Heart left ventricle (tissue), 16 donors: ENCODE data around the gene SPP1. TPM values are rescaled to one million over a fixed set of nuclear protein-coding genes. Genes with fewer than 3 reads are reported as not detected.
"Not testable (repeated sequence)": the region's sequence is repeated elsewhere in the genome, so short reads cannot be mapped to it uniquely, and the experiment has no call there.

ENCODE experiments used
- ATAC-seq, 4 donors: fragments of 200-7000 bp; cut with Tn5 transposase; one replicate each; pipeline ENCODE4 v1.9.1; 2020 to 2022; ENCODE audit warnings: moderate library complexity in 4 of 4, mild to moderate bottlenecking in 3 of 4, moderate number of reproducible peaks in 1 of 4
- DNase-seq, 5 donors: peaks; one replicate each; pipeline ENCODE4 v3.0.0-alpha.2; 2020
- H3K27ac ChIP-seq, 12 donors: fragments of 200-600 bp; sonication (generic) in 4 of 12; one replicate each; pipeline versions ENCODE4 v1.5.0 to v1.8.0; 2016 to 2022; ENCODE audit warnings: mild to moderate bottlenecking in 2 of 12
- H3K27me3 ChIP-seq, 9 donors: fragments of 200-600 bp; sonication (generic) in 2 of 9; one replicate each; pipeline versions ENCODE4 v1.5.1 to v1.8.0; 2016 to 2022; ENCODE audit warnings: mild to moderate bottlenecking in 3 of 9
- H3K36me3 ChIP-seq, 9 donors: fragments of 200-600 bp; sonication (generic) in 2 of 9; one replicate each; pipeline versions ENCODE4 v1.5.0 to v1.8.0; 2018 to 2022; ENCODE audit warnings: mild to moderate bottlenecking in 2 of 9
- H3K4me1 ChIP-seq, 12 donors: fragments of 200-600 bp; sonication (generic) in 4 of 12; one replicate each; pipeline versions ENCODE4 v1.5.0 to v1.8.0; 2016 to 2022; ENCODE audit warnings: mild to moderate bottlenecking in 3 of 12
- H3K4me3 ChIP-seq, 12 donors: fragments of 200-600 bp; sonication (generic) in 4 of 12; one replicate each; pipeline versions ENCODE4 v1.5.0 to v1.8.0; 2017 to 2022; ENCODE audit warnings: mild to moderate bottlenecking in 9 of 12, moderate library complexity in 4 of 12
- H3K9me3 ChIP-seq, 12 donors: fragments of 200-600 bp; sonication (generic) in 4 of 12; one replicate each; pipeline versions ENCODE4 v1.5.0 to v1.8.0; 2016 to 2022; ENCODE audit warnings: mild to moderate bottlenecking in 1 of 12
- CTCF ChIP-seq, 12 donors: fragments of 200-600 bp; sonication (generic) in 4 of 12; IDR thresholded peaks; one replicate each; pipeline versions ENCODE4 v1.5.0 to v1.8.0; 2018 to 2022; ENCODE audit warnings: antibody characterized with exemption in 12 of 12, mild to moderate bottlenecking in 5 of 12
- POLR2A ChIP-seq, 2 donors: fragments of 450-650 bp; IDR thresholded peaks; one replicate each; pipeline ENCODE4 v1.6.1; 2017; ENCODE audit warnings: antibody characterized with exemption in 2 of 2, mild to moderate bottlenecking in 2 of 2, moderate library complexity in 2 of 2
- WGBS, 4 donors: extraction: QIAGEN DNeasy Blood & Tissue Kit in 2 of 4; methylation state at CpG; one replicate each; pipeline versions ENCODE4 v1.1.5 to v1.1.7; 2013 to 2018; 5-methylcytosine and 5-hydroxymethylcytosine counted together
- intact Hi-C, 10 donors: fragments of 100-400 bp; cut with DNase I; formaldehyde crosslinking; loops; one replicate each; pipeline versions ENCODE4 v1.11.1 to v1.14.2; 2022
- polyA plus RNA-seq, 2 donors: library from polyadenylated mRNA; stranded (reverse); fragments of 200-250 nt; gene quantifications; one replicate each; pipeline ENCODE4 v1.2.3, GENCODE V29; 2013
- total RNA-seq, 9 donors: library from RNA; depleted of rRNA in 2 of 9; stranded (reverse); fragments of >200 nt in 2 of 9; fragmentation: NEBNext Ultra II Directional in 3 of 9; extraction: Animal tissue kit (Norgen Biotek cat#: 25700) in 3 of 9; gene quantifications; one replicate each; pipeline versions ENCODE4 v1.1.0 to v1.2.4, GENCODE V29; 2016 to 2023
- donor health status: ischemic (EF 13 %, LVEDD 7.1; RV severe dilation, severe dysfunction).
- donor health status: healthy with polysubstance abuse.
- donor health status: DM: no; HTN: yes; CAD: no.
- donor health status: DM: no; HTN: no; CAD: no.
- donor health status: ischemic (EF 25% LVEDD 6.9; RV normal size, moderate dysfunction).
- donor health status: ischemic (EF 25% LVEDD 5.7; RV mildly dilated, moderate dysfunction).
- donor health status: healthy.
- donor health status: DM: yes; HTN: yes; CAD: no.
- donor health status: ischemic (EF 35%, LVEDD 5.7; RV mildly dilated, moderate dysfunction).
- donor health status: nonischemic (EF 11% LVEDD 7.7; RV severe dilation, severe dysfunction).
- donor health status: DM: yes; HTN: yes; CAD: no.
- donor health status: PGD.
- donor health status: ischemic (EF 29% LVEDD 5.4; RV normal size, mild dysfunction).
- donor health status: nonischemic (EF 23%, LVEDD 6.1; RV moderate dilation, normal function).

The SPP1 gene
- total and polyA plus RNA-seq, 11 donors, result 1.6 to 1,074 (median 11.4) TPM

DNA sequence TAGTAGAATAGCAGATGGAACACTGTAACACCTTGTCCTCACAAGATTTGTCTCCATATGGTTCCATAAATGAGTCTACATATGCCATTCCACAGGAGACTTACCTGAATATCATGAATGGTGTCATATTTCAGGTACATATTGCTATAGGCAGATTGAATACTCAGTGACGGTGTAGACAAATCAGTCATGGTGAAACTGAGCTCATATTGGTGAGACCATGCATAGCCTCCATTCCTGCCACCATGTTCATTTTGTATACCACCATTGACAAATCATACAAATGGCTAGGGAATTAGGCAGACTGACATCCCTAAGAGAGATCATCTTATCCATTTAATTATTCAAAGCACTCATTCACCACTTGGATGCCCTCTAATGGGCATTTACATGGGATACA lies 38.0 kb upstream of the SPP1 start:
- H3K27me3 ChIP-seq, result no peaks in the 10 kb centered on the region
- H3K4me1 ChIP-seq, result no peaks in the 10 kb centered on the region
- no peak for TF ChIP-seq CTCF (IDR thresholded peaks at IDR 0.05)
- TF ChIP-seq POLR2A (IDR thresholded peaks at IDR 0.05), result no peak
- peaks cover 0 to 4% (median 0%) of the 10 kb centered on the region in 12 donors for H3K9me3 ChIP-seq
- no peaks in the 10 kb centered on the region for H3K36me3 ChIP-seq
- 93 to 100% (median 94%) methylated on average over 1 of the region's 1 CpG for WGBS, 4 donors
- intact Hi-C loops, result no loop called here
- no peak overlapping the region for H3K4me3 ChIP-seq
- DNase-seq (no peak), ATAC-seq (no peak)
- H3K27ac ChIP-seq, result no peak overlapping the region

DNA sequence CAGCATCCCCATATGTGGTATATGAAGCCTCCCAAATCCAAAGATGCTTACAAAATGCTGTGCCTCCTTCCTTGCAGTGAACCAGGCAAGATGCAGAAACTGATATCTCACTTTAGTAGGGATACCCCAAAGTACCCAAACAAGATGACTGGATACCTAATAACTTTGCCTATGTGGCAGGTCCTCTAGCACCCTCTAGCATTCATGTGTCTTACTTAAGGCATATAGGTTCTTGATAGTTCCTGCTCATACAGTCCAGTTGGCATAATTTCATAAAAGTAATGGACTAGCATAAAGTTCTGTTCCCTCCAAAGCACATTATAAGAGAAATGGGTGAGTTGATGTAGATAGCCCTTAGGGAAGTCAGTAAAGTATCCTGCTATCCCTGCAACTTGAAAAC lies 36.8 kb upstream of the SPP1 start:
- intact Hi-C loops, result loop anchor here in 6 of 10 donors (1.0 kb wide), 1 partner anchor 12 kb away; no protein-coding TSS in a partner anchor
- no peaks in the 10 kb centered on the region for H3K36me3 ChIP-seq

DNA sequence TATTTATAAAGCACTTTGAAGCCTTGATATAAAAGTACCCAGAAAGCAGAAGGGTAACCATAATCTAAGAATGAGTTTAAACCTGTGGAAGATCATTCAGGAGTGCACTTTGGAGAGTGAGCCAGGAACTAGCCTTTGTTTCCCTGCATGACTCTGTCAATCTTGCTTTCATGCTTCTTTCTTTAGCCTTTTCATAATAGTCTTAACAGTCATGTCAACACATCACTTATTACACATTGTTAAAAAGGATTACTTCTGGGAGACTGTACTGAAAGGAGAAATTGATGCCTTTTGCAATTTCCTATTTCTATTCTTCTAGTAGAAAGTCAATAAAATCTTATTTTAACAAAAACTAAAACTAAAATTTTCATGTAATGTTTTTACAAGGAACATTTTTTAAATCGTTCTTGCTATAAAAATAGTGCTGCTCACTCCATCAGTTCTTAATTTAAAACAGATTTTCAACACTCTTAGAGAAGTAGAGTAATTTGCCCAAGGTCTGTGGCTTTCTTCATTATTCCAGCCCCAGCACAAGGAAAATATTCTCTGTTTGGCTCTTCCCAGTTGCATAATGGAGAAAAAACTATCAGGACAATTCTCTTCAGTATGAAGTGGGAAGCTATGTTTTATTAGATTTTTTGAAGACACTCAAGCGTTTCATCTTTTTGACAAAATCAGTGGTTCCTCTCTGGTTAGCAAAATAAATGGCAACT lies 35.4 kb upstream of the SPP1 start:
- intact Hi-C loops, result loop anchor here in 1 of 10 donors (1.0 kb wide), 1 partner anchor 14 kb away; no protein-coding TSS in a partner anchor
- H3K4me1 ChIP-seq, result no peaks in the 10 kb centered on the region
- H3K36me3 ChIP-seq, result no peaks in the 10 kb centered on the region
- H3K9me3 ChIP-seq, result no peaks in the 10 kb centered on the region
- DNase-seq, result no peak
- no peak for ATAC-seq
- no peak overlapping the region for H3K27ac ChIP-seq
- no peak overlapping the region for H3K4me3 ChIP-seq
- TF ChIP-seq POLR2A (IDR thresholded peaks at IDR 0.05) (no peak), CTCF (IDR thresholded peaks at IDR 0.05) (no peak)
- no peaks in the 10 kb centered on the region for H3K27me3 ChIP-seq
- WGBS, 4 donors, result 68 to 80% (median 73%) methylated on average over 2 of the region's 2 CpGs

More for the DNA sequence above, 36.8 kb upstream of the SPP1 start:
- H3K9me3 ChIP-seq, result no peaks in the 10 kb centered on the region
- no peak overlapping the region for H3K27ac ChIP-seq
- DNase-seq, result no peak
- H3K4me3 ChIP-seq, result no peak overlapping the region
- no peak for TF ChIP-seq CTCF (IDR thresholded peaks at IDR 0.05)
- TF ChIP-seq POLR2A (IDR thresholded peaks at IDR 0.05), result no peak
- H3K4me1 ChIP-seq, result no peaks in the 10 kb centered on the region
- H3K27me3 ChIP-seq, result no peaks in the 10 kb centered on the region
- no peak for ATAC-seq

DNA sequence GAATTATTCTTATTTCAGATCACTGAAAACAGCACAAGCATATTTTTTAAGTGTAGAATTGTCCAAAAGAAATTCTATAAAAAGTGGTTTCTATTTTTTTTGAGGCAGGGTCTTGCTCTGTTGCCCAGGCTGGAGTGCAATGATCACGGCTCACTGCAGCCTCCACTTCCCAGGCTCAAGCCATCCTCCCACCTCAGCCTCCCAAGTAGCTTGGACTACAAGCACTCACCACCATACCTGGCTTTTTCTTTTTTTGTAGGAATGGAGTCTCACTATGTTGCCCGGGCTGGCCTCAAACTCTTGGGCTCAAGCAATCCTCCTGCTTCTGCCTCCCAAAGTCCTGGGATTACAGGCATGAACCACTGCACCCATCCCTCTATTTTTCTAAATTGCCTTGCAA lies 34.7 kb upstream of the SPP1 start:
- H3K36me3 ChIP-seq, ATAC-seq, H3K27ac ChIP-seq, H3K27me3 ChIP-seq, intact Hi-C loops, H3K4me1 ChIP-seq, H3K9me3 ChIP-seq, DNase-seq, H3K4me3 ChIP-seq: not testable (repeated sequence)
- 86 to 97% (median 92%) methylated on average over 2 of the region's 2 CpGs for WGBS, 4 donors
